H1 (cell line): Measurements from ENCODE around the gene TMEM131L. TPM values are rescaled to one million over a fixed set of nuclear protein-coding genes. Genes with fewer than 3 reads are reported as not detected.

Experiments
- CTCF ChIA-PET: fragments of 300-600 bp; sonication (Branson Sonifier 250); formaldehyde crosslinking; loops from one replicate; lab custom pipeline; 2021; ENCODE audit not compliant: partially characterized antibody; lab: Charles Lee
- POLR2A ChIA-PET: fragments of 300-600 bp; sonication (Branson Sonifier 250); formaldehyde crosslinking; loops from one replicate; lab custom pipeline; 2021; ENCODE audit warnings: inconsistent platforms; ENCODE audit not compliant: partially characterized antibody; lab: Charles Lee
- DNase-seq, 2 experiments: peaks; one replicate each; pipeline versions ENCODE4 v3.0.0 to v3.0.0-alpha.2; 2010 to 2022; ENCODE audit warnings: low spot score in 2 of 2, low read depth in 1 of 2, mixed read lengths in 1 of 2
- FAIRE-seq: peaks from 2 replicates; lab custom pipeline; 2011; peaks lifted over from hg19 to GRCh38; lab: Jason Lieb, UNC
- H2AFZ ChIP-seq: 2 replicates; pipeline ENCODE4 v1.8.1; 2012; ENCODE audit warnings: low read length, inconsistent platforms
- H2AK5ac ChIP-seq: 2 replicates; pipeline ENCODE4 v1.6.1; 2013; ENCODE audit warnings: low read depth, low read length
- H2BK120ac ChIP-seq: replicated peaks from 2 replicates; pipeline ENCODE3; 2013; ENCODE audit warnings: low read depth, low read length, inconsistent platforms
- H2BK12ac ChIP-seq: 2 replicates; pipeline ENCODE4 v1.6.1; 2013; ENCODE audit warnings: low read depth, low read length
- H2BK15ac ChIP-seq: 2 replicates; pipeline ENCODE4 v1.6.1; 2013; ENCODE audit warnings: low read length
- H2BK20ac ChIP-seq: 2 replicates; pipeline ENCODE4 v1.6.1; 2013; ENCODE audit warnings: low read length
- H2BK5ac ChIP-seq: 2 replicates; pipeline ENCODE4 v1.6.1; 2013; ENCODE audit warnings: low read depth, low read length
- H3K14ac ChIP-seq: 2 replicates; pipeline ENCODE4 v1.6.1; 2013; ENCODE audit warnings: inconsistent platforms; ENCODE audit not compliant: insufficient read length
- H3K18ac ChIP-seq: 2 replicates; pipeline ENCODE4 v1.6.1; 2013; ENCODE audit warnings: low read length; ENCODE audit errors: extremely low read depth
- H3K23ac ChIP-seq: 2 replicates; pipeline ENCODE4 v1.6.1; 2013; ENCODE audit warnings: inconsistent platforms; ENCODE audit not compliant: insufficient read length
- H3K23me2 ChIP-seq: 2 replicates; pipeline ENCODE4 v1.6.1; 2013; ENCODE audit warnings: low read depth, low read length
- H3K27ac ChIP-seq: 2 replicates; pipeline ENCODE4 v1.6.1; 2011; ENCODE audit warnings: low read depth, low read length, inconsistent platforms
- H3K27me3 ChIP-seq, 4 experiments: replicated peaks in 1 of 4; 1 replicate in 1 of 4; 2 replicates in 3 of 4; pipeline versions ENCODE4 v1.6.1 to v1.8.1; 2011 to 2013; ENCODE audit warnings: low read length in 3 of 4, mild to moderate bottlenecking in 3 of 4, inconsistent platforms in 2 of 4, mixed read lengths in 2 of 4, moderate library complexity in 1 of 4; ENCODE audit not compliant: control insufficient read depth in 3 of 4, insufficient read depth in 3 of 4; ENCODE audit errors: extremely low read depth in 1 of 4
- H3K36me3 ChIP-seq, 4 experiments: 2 replicates each; pipeline versions ENCODE4 v1.6.1 to v1.8.1; 2011 to 2013; ENCODE audit warnings: mild to moderate bottlenecking in 4 of 4, low read length in 3 of 4, moderate library complexity in 2 of 4, control low read depth in 1 of 4, inconsistent platforms in 1 of 4; ENCODE audit not compliant: insufficient read depth in 4 of 4, control insufficient read depth in 2 of 4
- H3K4ac ChIP-seq: replicated peaks from 2 replicates; pipeline ENCODE3; 2013; ENCODE audit warnings: low read length, low read depth, mixed read lengths, inconsistent platforms; ENCODE audit not compliant: insufficient read length
- H3K4me1 ChIP-seq, 4 experiments: replicated peaks in 1 of 4; 1 replicate in 1 of 4; 2 replicates in 3 of 4; pipeline versions ENCODE4 v1.6.1 to v1.8.1; 2011 to 2013; ENCODE audit warnings: low read length in 3 of 4, inconsistent platforms in 2 of 4, mixed read lengths in 1 of 4; ENCODE audit not compliant: insufficient read depth in 4 of 4, control insufficient read depth in 3 of 4
- H3K4me2 ChIP-seq, 2 experiments: 2 replicates each; pipeline versions ENCODE4 v1.6.1 to v1.8.1; 2011 to 2013; ENCODE audit warnings: low read depth in 2 of 2, low read length in 2 of 2, control low read depth in 1 of 2, inconsistent platforms in 1 of 2, mild to moderate bottlenecking in 1 of 2; ENCODE audit not compliant: insufficient read depth in 1 of 2
- H3K4me3 ChIP-seq, 4 experiments: fragments of 200-600, 300-600 bp in 1 of 4; sonication (generic), shearing (Covaris generic), sonication (Bioruptor Twin) in 1 of 4; 2 replicates each; pipeline versions ENCODE4 v1.5.1 to v1.8.1; 2011 to 2016; ENCODE audit warnings: low read length in 4 of 4, low read depth in 3 of 4, control low read depth in 2 of 4, inconsistent platforms in 2 of 4, mild to moderate bottlenecking in 2 of 4, mixed read lengths in 1 of 4, moderate library complexity in 1 of 4; ENCODE audit not compliant: insufficient read depth in 2 of 4; ENCODE audit errors: extremely low read depth in 1 of 4
- H3K56ac ChIP-seq: replicated peaks from 2 replicates; pipeline ENCODE3; 2013; ENCODE audit warnings: low read depth, mild to moderate bottlenecking, mixed read lengths, low read length, inconsistent platforms; ENCODE audit not compliant: insufficient read length
- H3K79me1 ChIP-seq: 2 replicates; pipeline ENCODE4 v1.6.1; 2013; ENCODE audit warnings: low read depth, low read length, control low read depth
- H3K79me2 ChIP-seq, 2 experiments: 2 replicates each; pipeline versions ENCODE4 v1.6.1 to v1.8.1; 2012 to 2013; ENCODE audit warnings: low read length in 2 of 2, mild to moderate bottlenecking in 2 of 2, inconsistent platforms in 1 of 2; ENCODE audit not compliant: insufficient read depth in 2 of 2, control insufficient read depth in 1 of 2
- H3K9ac ChIP-seq, 4 experiments: replicated peaks in 1 of 4; 1 replicate in 1 of 4; 2 replicates in 3 of 4; pipeline versions ENCODE4 v1.6.1 to v1.8.1; 2011 to 2013; ENCODE audit warnings: low read depth in 3 of 4, low read length in 3 of 4, control low read depth in 2 of 4, mild to moderate bottlenecking in 2 of 4, moderate library complexity in 2 of 4, inconsistent platforms in 1 of 4; ENCODE audit errors: extremely low read depth in 1 of 4
- H3K9me3 ChIP-seq, 2 experiments: 2 replicates each; pipeline versions ENCODE4 v1.6.1 to v1.8.1; 2012 to 2013; ENCODE audit warnings: mild to moderate bottlenecking in 2 of 2, moderate library complexity in 2 of 2, control low read depth in 1 of 2, inconsistent platforms in 1 of 2, low read depth in 1 of 2, low read length in 1 of 2, mixed read lengths in 1 of 2; ENCODE audit not compliant: insufficient read depth in 2 of 2
- H4K20me1 ChIP-seq, 2 experiments: replicated peaks in 1 of 2; 2 replicates each; pipeline versions ENCODE3 to v1.8.1; 2011 to 2013; ENCODE audit warnings: inconsistent platforms in 2 of 2, low read length in 2 of 2, mild to moderate bottlenecking in 1 of 2; ENCODE audit not compliant: insufficient read depth in 2 of 2, control insufficient read depth in 1 of 2
- H4K5ac ChIP-seq: 2 replicates; pipeline ENCODE4 v1.6.1; 2013; ENCODE audit warnings: low read length, low read depth, mixed read lengths, inconsistent platforms; ENCODE audit not compliant: insufficient read length
- H4K8ac ChIP-seq: 2 replicates; pipeline ENCODE4 v1.8.0; 2013; ENCODE audit warnings: mild to moderate bottlenecking, moderate library complexity, low read length, inconsistent platforms; ENCODE audit not compliant: insufficient read depth; ENCODE audit errors: extremely low read depth
- H4K91ac ChIP-seq: replicated peaks from 2 replicates; pipeline ENCODE3; 2013; ENCODE audit warnings: low read length, mixed read lengths, inconsistent platforms; ENCODE audit not compliant: insufficient read length
- ASH2L ChIP-seq: fragments of 200-600, 300-600 bp; sonication (generic); IDR thresholded peaks from one replicate; pipeline ENCODE4 v1.7.1; 2017; ENCODE audit warnings: low read length
- EGR1 ChIP-seq: IDR thresholded peaks from 2 replicates; pipeline ENCODE4 v1.6.1; 2011; ENCODE audit warnings: low read depth, low read length, borderline replicate concordance
- KDM5A ChIP-seq: fragments of 200-600 bp; IDR thresholded peaks from 2 replicates; pipeline ENCODE4 v1.7.1; 2012; ENCODE audit warnings: mild to moderate bottlenecking, low read length, inconsistent platforms, mixed read lengths
- POLR2AphosphoS5 ChIP-seq: IDR thresholded peaks from 2 replicates; pipeline ENCODE4 v1.6.1; 2011; ENCODE audit warnings: low read depth, low read length
- RXRA ChIP-seq: IDR thresholded peaks from 2 replicates; pipeline ENCODE4 v1.6.1; 2011; ENCODE audit warnings: low read depth, mild to moderate bottlenecking, low read length, moderate library complexity; ENCODE audit not compliant: insufficient read depth
- TEAD4 ChIP-seq: IDR thresholded peaks from 2 replicates; pipeline ENCODE4 v1.6.1; 2012; ENCODE audit warnings: low read depth, low read length, inconsistent platforms, mixed read lengths
- YY1 ChIP-seq: IDR thresholded peaks from 2 replicates; pipeline ENCODE4 v1.6.1; 2011; ENCODE audit warnings: low read depth, mild to moderate bottlenecking, low read length
- ZNF274 ChIP-seq: IDR thresholded peaks from 2 replicates; pipeline ENCODE4 v1.7.0; 2012; ENCODE audit warnings: low read length, borderline replicate concordance; ENCODE audit errors: extremely low read depth
- WGBS, 2 experiments: shearing (Covaris generic) in 1 of 2; methylation state at CpG; one replicate each; pipeline versions ENCODE4 v1.1.6 to v1.1.7; 2013 to 2015; ENCODE audit warnings: low lambda C conversion rate in 2 of 2, mixed read lengths in 2 of 2, inconsistent platforms in 1 of 2, low coverage in 1 of 2, missing lambda C conversion rate in 1 of 2; ENCODE audit not compliant: insufficient replicate concordance in 2 of 2, insufficient coverage in 1 of 2, insufficient read length in 1 of 2; ENCODE audit errors: extremely low coverage in 1 of 2, missing lambda C conversion rate in 1 of 2; 5-methylcytosine and 5-hydroxymethylcytosine counted together
- polyA plus RNA-seq, 7 experiments: library from polyadenylated mRNA; depleted of rRNA in 3 of 7; stranded (reverse) in 5 of 7; unstranded in 2 of 7; fragments of >200 nt in 5 of 7; fragments of 200-250 nt in 2 of 7; gene quantifications; 1 replicate in 5 of 7; 2 replicates in 1 of 7; 4 replicates in 1 of 7; pipeline versions ENCODE4 v1.2.1 to v1.2.3, GENCODE V29; 2011 to 2013; ENCODE audit warnings: missing spikeins in 2 of 7, mixed read lengths in 2 of 7
- total RNA-seq: library from RNA; stranded (reverse); fragmentation: NEBNext Ultra II Directional; extraction: Animal tissue kit (Norgen Biotek cat#: 25700); gene quantifications from 2 replicates; pipeline ENCODE4 v1.2.1, GENCODE V29; 2021
- TF ChIP-seq, protein P1 (sequence below), 3 experiments: IDR thresholded peaks; 1 replicate in 2 of 3; 2 replicates in 1 of 3; pipeline versions ENCODE4 v1.5.1 to v1.6.1; 2011; ENCODE audit warnings: low read length in 3 of 3, mild to moderate bottlenecking in 3 of 3, inconsistent platforms in 2 of 3, low read depth in 1 of 3, moderate library complexity in 1 of 3; ENCODE audit not compliant: insufficient read depth in 1 of 3; ENCODE audit errors: control extremely low read depth in 1 of 3

The TMEM131L gene
- total and polyA plus RNA-seq, 2 of the 8 experiments (the other 6 are each of a cell fraction or from before 2014, with no cell fraction given): 14.3 to 26.1 TPM

DNA sequence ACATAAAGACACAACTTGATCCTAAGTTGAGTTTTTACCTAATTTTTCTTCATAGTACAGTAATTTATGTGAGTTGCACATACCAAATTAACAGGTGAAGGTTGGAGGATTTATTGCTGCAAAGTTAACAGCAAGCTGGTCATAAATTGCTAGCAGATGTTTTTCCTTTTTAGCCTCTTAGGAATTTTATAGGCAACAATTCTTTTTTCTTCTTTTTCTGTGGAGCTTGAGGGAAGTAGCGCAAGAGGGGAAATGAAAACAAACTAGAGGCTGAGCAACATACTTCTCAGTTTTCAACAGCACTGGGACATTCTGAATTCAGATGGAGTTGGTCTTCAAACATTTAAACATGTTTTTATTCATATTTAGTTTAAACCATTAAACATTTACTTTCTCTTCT, 154.2 kb downstream of the TMEM131L start:
- H3K79me1 ChIP-seq: no peaks in the 10 kb centered on the region
- H3K4me2 ChIP-seq: peak overlapping the region in 1 of 2 experiments; percentile 5; a peak in 1 of 4 replicates
- no peak overlapping the region for H3K27ac ChIP-seq
- peaks cover 2 to 45% (median 21%) of the 10 kb centered on the region in 4 experiments for H3K36me3 ChIP-seq
- H3K9ac ChIP-seq: no peak overlapping the region
- H3K9me3 ChIP-seq: no peaks in the 10 kb centered on the region
- no peak overlapping the region for H3K18ac ChIP-seq
- no peak overlapping the region for H2AFZ ChIP-seq
- TF ChIP-seq ASH2L: no peak
- TF ChIP-seq RXRA: no peak
- no peak for TF ChIP-seq EGR1
- TF ChIP-seq, protein P1, sequence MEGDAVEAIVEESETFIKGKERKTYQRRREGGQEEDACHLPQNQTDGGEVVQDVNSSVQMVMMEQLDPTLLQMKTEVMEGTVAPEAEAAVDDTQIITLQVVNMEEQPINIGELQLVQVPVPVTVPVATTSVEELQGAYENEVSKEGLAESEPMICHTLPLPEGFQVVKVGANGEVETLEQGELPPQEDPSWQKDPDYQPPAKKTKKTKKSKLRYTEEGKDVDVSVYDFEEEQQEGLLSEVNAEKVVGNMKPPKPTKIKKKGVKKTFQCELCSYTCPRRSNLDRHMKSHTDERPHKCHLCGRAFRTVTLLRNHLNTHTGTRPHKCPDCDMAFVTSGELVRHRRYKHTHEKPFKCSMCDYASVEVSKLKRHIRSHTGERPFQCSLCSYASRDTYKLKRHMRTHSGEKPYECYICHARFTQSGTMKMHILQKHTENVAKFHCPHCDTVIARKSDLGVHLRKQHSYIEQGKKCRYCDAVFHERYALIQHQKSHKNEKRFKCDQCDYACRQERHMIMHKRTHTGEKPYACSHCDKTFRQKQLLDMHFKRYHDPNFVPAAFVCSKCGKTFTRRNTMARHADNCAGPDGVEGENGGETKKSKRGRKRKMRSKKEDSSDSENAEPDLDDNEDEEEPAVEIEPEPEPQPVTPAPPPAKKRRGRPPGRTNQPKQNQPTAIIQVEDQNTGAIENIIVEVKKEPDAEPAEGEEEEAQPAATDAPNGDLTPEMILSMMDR (IDR thresholded peaks at IDR 0.05; ENCODE audit: control extremely low read depth in 1 of 3, insufficient read depth in 1 of 3, low read depth in 1 of 3, low read length in 3 of 3): no peak
- no peak for TF ChIP-seq YY1
- TF ChIP-seq POLR2AphosphoS5: no peak
- no peak for TF ChIP-seq KDM5A
- no peak for TF ChIP-seq TEAD4
- no peak for TF ChIP-seq ZNF274
- H3K27me3 ChIP-seq: no peaks in the 10 kb centered on the region
- no peak overlapping the region for H3K14ac ChIP-seq
- H2BK15ac ChIP-seq: no peak overlapping the region
- H4K91ac ChIP-seq: no peak overlapping the region
- 84% methylated on average over 1 of the region's 1 CpG; no CpG with 5 or more reads in 1 of the 2 experiments for WGBS, 2 experiments
- no peak overlapping the region for H2BK5ac ChIP-seq
- no peaks in the 10 kb centered on the region for H4K20me1 ChIP-seq
- no peak for DNase-seq
- peak; percentile 7 for FAIRE-seq
- no peaks in the 10 kb centered on the region for H3K23me2 ChIP-seq
- ChIA-PET CTCF (interaction anchor here (1.0 to 3.4 kb wide), 3 partner anchors 14 to 274 kb away, joined by 3 to 16 read pairs (median 5); no protein-coding TSS in a partner anchor), POLR2A (no interaction called here)
- no peak overlapping the region for H3K56ac ChIP-seq
- H4K5ac ChIP-seq: no peak overlapping the region
- H3K23ac ChIP-seq: no peak overlapping the region
- no peak overlapping the region for H2AK5ac ChIP-seq
- H3K79me2 ChIP-seq: no peaks in the 10 kb centered on the region
- H3K4ac ChIP-seq: no peak overlapping the region
- peaks cover 0 to 12% (median 11%) of the 10 kb centered on the region in 4 experiments; a peak in 4 of 7 replicates for H3K4me1 ChIP-seq
- H2BK12ac ChIP-seq: no peak overlapping the region
- no peak overlapping the region for H4K8ac ChIP-seq
- H3K4me3 ChIP-seq: no peak overlapping the region
- H2BK120ac ChIP-seq: no peak overlapping the region
- no peak overlapping the region for H2BK20ac ChIP-seq
